Raji (cell line): ENCODE data around the gene SEMA6A.

Experiments
- POLR2A ChIP-seq: IDR thresholded peaks from 2 replicates; pipeline ENCODE4 v1.6.1; 2011; ENCODE audit warnings: low read depth, low read length, control low read depth; ENCODE audit not compliant: insufficient read depth

The SEMA6A gene

DNA sequence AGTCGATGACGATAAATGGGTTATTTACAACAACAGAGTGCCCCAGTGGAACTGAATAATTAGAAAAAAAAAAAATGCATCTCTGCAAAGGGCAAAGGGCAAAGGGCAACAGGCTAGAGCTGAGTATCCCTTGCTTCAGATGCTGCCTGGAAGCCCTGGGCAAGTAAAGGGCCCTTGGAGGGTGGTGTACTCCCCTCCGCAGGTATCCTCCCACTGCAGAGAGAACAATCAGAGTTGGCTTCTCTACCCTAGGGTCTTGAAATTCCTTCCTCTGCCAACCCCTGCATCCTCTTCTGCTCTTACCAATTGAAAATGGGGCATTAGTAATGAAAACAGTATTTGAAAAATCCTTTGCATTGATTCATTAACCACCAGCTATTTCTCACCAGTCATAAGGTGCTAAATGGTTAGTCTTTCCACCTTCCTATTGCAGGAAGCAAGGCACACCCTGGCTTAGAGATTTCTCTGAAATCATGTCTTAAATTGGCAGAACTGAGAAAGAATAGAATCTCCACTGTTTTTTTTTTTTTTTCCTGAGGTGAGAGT is 122.6 kb downstream of the SEMA6A start:
- no peak for TF ChIP-seq POLR2A

DNA sequence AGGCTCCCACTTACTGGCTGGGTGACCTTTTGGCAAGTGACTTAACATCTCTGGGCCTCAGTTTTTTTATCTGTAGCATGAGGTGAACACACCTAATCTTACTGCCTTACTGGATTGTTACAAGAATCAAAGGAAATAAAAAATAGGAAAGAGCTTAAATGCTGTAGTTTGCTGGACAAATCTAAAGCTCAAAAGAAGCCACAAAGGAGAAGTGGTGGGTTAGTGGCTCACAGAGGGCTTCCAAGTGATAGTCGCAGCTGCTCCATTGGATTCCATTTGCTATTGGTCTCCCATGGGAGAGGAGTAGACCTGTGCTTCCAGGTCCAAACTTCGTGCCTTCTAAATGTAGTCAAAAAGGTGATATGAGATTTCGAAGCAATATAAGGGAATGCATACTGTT is 123.6 kb downstream of the SEMA6A start:
- TF ChIP-seq POLR2A: no peak

DNA sequence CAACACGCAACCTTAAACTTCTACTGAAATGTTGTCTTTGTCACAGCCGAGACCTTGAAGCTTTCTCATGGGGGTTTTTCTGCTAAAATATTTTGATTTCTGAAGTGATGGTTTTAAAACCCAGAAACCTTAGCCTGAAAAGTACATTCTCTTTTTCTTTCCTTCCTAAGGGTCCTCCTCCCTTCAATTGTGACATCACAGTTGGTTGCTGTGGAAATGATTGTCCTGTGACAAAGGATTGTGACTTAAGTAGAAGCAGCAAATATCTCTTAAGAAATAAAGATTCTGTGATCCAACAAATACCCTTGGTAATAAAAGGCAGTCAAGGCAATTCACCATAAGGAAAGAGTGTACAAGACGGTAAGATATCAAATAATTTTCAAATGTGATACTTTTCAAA is 125.2 kb downstream of the SEMA6A start:
- no peak for TF ChIP-seq POLR2A

- no peak for TF ChIP-seq POLR2A
Observed at GRCh38 chr5:116448870-116449427, 125.7 kb downstream of the SEMA6A start.

DNA sequence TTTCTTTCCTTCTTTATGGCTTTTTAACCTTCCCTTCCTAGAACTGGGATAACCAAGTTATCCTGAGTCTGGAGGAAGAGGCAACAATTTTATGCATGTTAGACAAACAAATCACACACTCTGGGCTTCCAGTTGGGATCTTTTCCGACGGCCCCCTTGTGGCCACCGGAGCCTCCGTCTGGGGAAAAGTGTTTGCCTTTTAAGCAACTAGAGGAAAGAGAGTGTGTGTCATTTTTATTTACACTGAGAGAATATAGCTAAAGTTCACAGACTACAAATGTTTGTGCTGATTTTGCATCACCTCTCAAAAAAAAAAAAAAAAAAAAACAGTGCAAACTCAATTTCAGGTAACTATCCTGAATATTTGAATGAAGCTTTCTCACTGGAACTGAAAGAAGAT is 126.2 kb downstream of the SEMA6A start:
- TF ChIP-seq POLR2A: no peak

DNA sequence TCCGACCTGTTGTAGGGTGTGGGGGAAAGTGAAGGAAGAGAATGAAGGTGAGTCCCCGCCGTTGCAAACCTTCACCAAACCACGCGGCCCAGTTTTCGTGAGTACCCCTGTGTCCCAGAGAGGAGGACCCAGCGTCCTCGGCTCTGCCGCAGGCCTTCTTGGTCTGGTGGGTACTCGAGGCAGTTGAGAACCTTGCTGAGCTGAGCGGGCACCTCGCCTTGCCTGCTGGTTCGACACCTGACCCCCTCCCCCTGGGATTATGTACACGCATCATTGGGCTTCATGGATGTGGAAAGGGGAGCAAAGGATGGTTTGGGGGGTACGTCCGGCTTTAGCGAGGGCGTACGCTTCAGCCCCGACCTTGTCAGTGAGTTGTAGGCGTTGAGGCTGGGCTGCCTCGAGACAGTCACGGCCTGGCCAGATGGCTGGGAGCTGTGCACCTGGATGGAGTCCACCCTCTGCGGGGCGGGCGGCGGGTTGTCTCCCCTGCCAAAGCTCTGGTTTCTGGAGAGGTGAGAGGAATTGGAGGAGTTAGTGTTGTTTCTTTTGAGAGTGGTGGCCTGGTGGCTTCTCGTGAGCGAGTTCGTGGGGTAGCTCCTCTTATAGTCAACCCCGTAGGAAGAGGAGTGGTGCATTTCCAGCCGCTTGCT is 128.1 kb downstream of the SEMA6A start:
- TF ChIP-seq POLR2A: no peak

GRCh38 chr5:116445311-116445710 is 129.3 kb downstream of the SEMA6A start:
- TF ChIP-seq POLR2A: no peak

GRCh38 chr5:116444373-116445295 is 130.0 kb downstream of the SEMA6A start:
- no peak for TF ChIP-seq POLR2A

GRCh38 chr5:116442931-116443551 is 131.6 kb downstream of the SEMA6A start:
- no peak for TF ChIP-seq POLR2A

DNA sequence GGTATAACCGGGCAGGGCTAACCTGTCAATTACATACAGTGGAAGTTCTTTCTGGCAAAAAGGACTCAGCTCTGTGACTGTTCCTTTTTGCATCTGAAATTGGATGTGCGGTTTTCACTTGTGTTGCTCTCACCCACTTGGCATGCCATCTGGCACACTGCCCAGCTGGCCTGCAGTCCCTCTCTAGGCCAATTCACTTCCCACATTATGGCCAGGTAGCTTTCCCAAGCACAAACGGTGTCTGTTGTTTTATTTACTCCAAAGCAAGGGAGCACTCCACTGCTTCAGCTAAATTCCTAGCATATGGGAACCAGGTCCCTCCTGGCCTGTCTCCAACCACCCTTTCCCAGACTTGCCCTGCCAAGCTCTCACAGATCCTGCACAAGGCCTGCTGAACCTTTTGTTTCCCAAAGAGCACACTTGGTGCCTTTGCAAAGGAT is 132.5 kb downstream of the SEMA6A start:
- TF ChIP-seq POLR2A: no peak

GRCh38 chr5:116441223-116441622 is 133.4 kb downstream of the SEMA6A start:
- TF ChIP-seq POLR2A: no peak

GRCh38 chr5:116440457-116441001 is 134.1 kb downstream of the SEMA6A start:
- no peak for TF ChIP-seq POLR2A

- TF ChIP-seq POLR2A: no peak
Observed at GRCh38 chr5:116439905-116440304, 134.7 kb downstream of the SEMA6A start.

DNA sequence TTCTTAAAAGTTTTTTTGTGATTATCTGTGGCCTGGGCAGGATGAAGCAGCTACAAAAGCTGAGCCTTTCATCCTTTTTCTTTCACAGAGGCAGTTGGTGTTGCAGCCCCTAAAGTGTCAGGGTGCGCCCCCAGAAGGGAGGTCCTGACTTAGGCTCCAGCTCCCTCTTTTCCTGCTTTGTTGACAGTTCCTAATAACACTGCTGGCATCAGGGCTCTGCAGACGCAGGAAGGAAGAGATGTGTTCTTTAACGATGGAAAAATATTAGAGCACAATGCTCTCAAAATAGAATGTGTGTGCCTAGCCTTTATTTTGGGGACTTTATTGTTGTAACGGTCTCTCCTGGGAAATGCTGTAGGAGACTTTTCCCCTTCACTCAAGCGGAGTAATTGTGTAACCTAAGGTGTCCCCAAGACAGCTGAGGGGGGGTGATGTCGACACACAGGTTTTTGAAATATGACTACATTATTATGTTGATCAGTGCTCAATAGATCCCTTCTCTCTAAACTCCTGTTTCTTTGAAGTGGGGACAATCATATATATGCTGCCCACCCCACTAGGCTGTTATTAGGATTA is 135.6 kb downstream of the SEMA6A start:
- no peak for TF ChIP-seq POLR2A
